ENCODE results near the gene GOPC. TPM values are rescaled to one million over a fixed set of nuclear protein-coding genes. Genes with fewer than 3 reads are reported as not detected.

GOPC gene
- total and polyA plus RNA-seq, 2 donors (not counting 3 experiments of a cell fraction or from before 2014, with no cell fraction given), result 7.8 to 22.8 TPM

DNA sequence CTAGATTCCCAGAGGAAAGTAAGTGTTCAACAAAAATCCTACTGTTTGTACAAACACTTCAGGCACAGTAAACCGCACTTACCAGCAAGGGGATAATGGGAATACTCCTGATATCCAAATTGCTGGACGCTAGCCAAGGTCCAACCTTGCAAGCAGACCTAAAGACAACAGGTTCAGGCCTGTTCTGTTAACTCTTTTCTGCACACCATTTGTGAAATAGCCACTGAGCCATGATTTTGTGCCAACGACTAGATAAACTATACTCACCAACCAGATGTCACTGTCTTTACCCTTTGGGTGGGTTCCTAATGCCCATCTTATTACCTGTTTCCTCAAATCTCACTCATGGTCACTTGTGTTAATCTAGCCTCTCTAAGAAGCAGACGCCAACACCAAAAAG is 43.5 kb downstream of the GOPC start:
- H3K36me3 ChIP-seq (ENCODE audit: control insufficient read depth in 2 of 2, extremely low read depth in 1 of 2, insufficient read depth in 2 of 2, low read length in 2 of 2), result peaks cover 0 to 6% of the 10 kb centered on the region in 2 experiments
- H3K9ac ChIP-seq (replicated peaks; ENCODE audit: extremely low read depth, insufficient read depth, low read length), result no peak overlapping the region
- H3K79me2 ChIP-seq (ENCODE audit: control insufficient read depth, insufficient read depth, low read length), result no peaks in the 10 kb centered on the region
- H3K4me3 ChIP-seq (replicated peaks in 1 of 3; ENCODE audit: insufficient read depth in 1 of 3, low read depth in 1 of 3, low read length in 3 of 3), result no peak overlapping the region
- peaks cover 13% of the 10 kb centered on the region for H3K4me1 ChIP-seq (ENCODE audit: control insufficient read depth, extremely low read depth, insufficient read depth, low read length)
- H3K27me3 ChIP-seq (ENCODE audit: control insufficient read depth in 2 of 2, insufficient read depth in 2 of 2, low read length in 2 of 2), result no peaks in the 10 kb centered on the region
- no TSS peak for BruUV-seq (replicated peaks)
- DNase-seq (ENCODE audit: low read depth, low spot score) (no peak), FAIRE-seq (no peak)
- CTCF ChIA-PET, result interaction anchor here (1.1 to 14.9 kb wide), 4 partner anchors 10 to 108 kb away, joined by 4 to 333 read pairs (median 10); no protein-coding TSS in a partner anchor
- H3K9me3 ChIP-seq (replicated peaks; ENCODE audit: control insufficient read depth, insufficient read depth, low read length), result no peaks in the 10 kb centered on the region
- TF ChIP-seq GATA2 (IDR thresholded peaks at IDR 0.05; ENCODE audit: insufficient read depth, insufficient read length, low read depth, low read length), result no peak
- no peak for TF ChIP-seq FOS (IDR thresholded peaks at IDR 0.05; ENCODE audit: borderline replicate concordance, insufficient read depth, low read length)
- TF ChIP-seq POLR2A (IDR thresholded peaks at IDR 0.05; ENCODE audit: low read depth, low read length), result no peak
- TF ChIP-seq, protein P1, sequence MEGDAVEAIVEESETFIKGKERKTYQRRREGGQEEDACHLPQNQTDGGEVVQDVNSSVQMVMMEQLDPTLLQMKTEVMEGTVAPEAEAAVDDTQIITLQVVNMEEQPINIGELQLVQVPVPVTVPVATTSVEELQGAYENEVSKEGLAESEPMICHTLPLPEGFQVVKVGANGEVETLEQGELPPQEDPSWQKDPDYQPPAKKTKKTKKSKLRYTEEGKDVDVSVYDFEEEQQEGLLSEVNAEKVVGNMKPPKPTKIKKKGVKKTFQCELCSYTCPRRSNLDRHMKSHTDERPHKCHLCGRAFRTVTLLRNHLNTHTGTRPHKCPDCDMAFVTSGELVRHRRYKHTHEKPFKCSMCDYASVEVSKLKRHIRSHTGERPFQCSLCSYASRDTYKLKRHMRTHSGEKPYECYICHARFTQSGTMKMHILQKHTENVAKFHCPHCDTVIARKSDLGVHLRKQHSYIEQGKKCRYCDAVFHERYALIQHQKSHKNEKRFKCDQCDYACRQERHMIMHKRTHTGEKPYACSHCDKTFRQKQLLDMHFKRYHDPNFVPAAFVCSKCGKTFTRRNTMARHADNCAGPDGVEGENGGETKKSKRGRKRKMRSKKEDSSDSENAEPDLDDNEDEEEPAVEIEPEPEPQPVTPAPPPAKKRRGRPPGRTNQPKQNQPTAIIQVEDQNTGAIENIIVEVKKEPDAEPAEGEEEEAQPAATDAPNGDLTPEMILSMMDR (IDR thresholded peaks at IDR 0.05; ENCODE audit: extremely low read depth in 1 of 2, insufficient read depth in 1 of 2, low read depth in 1 of 2, low read length in 2 of 2), result no peak
- no peak for TF ChIP-seq MYC (IDR thresholded peaks at IDR 0.05; ENCODE audit: low read depth, low read length)
- TF ChIP-seq EZH2 (IDR thresholded peaks at IDR 0.05; ENCODE audit: borderline replicate concordance, low read depth, low read length, severe bottlenecking), result no peak
- TF ChIP-seq POLR2AphosphoS5 (IDR thresholded peaks at IDR 0.05; ENCODE audit: insufficient read depth, low read depth, low read length), result no peak
- no peak for TF ChIP-seq JUN (IDR thresholded peaks at IDR 0.05; ENCODE audit: borderline replicate concordance, insufficient read depth, insufficient read length, low read depth)
- TF ChIP-seq, protein P2, sequence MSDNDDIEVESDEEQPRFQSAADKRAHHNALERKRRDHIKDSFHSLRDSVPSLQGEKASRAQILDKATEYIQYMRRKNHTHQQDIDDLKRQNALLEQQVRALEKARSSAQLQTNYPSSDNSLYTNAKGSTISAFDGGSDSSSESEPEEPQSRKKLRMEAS (IDR thresholded peaks at IDR 0.05; ENCODE audit: insufficient read depth, insufficient read length), result no peak
- intact Hi-C loops (cut with micrococcal nuclease) (no loop called here), dilution Hi-C loops (cut with MboI; ENCODE audit: extremely low pct_ligation_motif_present, low sequenced_read_pairs) (no loop called here)
- no peak overlapping the region for H3K27ac ChIP-seq (ENCODE audit: insufficient read depth, low read depth, low read length)
- no peaks in the 10 kb centered on the region for H3K9me1 ChIP-seq (replicated peaks; ENCODE audit: control insufficient read depth, extremely low read depth, insufficient read depth, low read length)
- H4K20me1 ChIP-seq (replicated peaks; ENCODE audit: control insufficient read depth, extremely low read depth, insufficient read depth, low read length), result no peaks in the 10 kb centered on the region
- POLR2A ChIA-PET, result no interaction called here
- H2AFZ ChIP-seq (ENCODE audit: low read depth, low read length), result no peak overlapping the region
- H3K4me2 ChIP-seq (ENCODE audit: insufficient read depth, low read length), result no peak overlapping the region
